Measurements from ENCODE around the gene ZNF281.
"Not testable (repeated sequence)": the region's sequence is repeated elsewhere in the genome, so short reads cannot be mapped to it uniquely, and the experiment has no call there.

ZNF281 gene

GRCh38 chr1:200362421-200362820 lies 47.4 kb downstream of the ZNF281 start:
- TF ChIP-seq CTCF (IDR thresholded peaks at IDR 0.05; ENCODE audit: low read depth, low read length, missing control alignments) = no peak
- DNase-seq = no peak
- Histone ChIP-seq H3K36me3 (replicated peaks) (no peaks in the 10 kb centered on the region), H3K27ac (no peak overlapping the region), H3K27me3 (replicated peaks) (no peaks in the 10 kb centered on the region), H3K4me3 (ENCODE audit: low read depth, low read length) (no peak overlapping the region)
- in situ Hi-C loops (cut with HindIII; ENCODE audit: low pct_ligation_motif_present, low sequenced_read_pairs) = no loop called here

- no peak overlapping the region for H3K4me3 ChIP-seq (ENCODE audit: low read depth, low read length)
- no peaks in the 10 kb centered on the region for H3K27me3 ChIP-seq (replicated peaks)
- TF ChIP-seq CTCF (IDR thresholded peaks at IDR 0.05; ENCODE audit: low read depth, low read length, missing control alignments) = no peak
- in situ Hi-C loops (cut with HindIII; ENCODE audit: low pct_ligation_motif_present, low sequenced_read_pairs) = no loop called here
- peak; percentile 61 for DNase-seq
- H3K27ac ChIP-seq = no peak overlapping the region
- H3K36me3 ChIP-seq (replicated peaks) = no peaks in the 10 kb centered on the region
These were observed 50.1 kb downstream of the ZNF281 start for GRCh38 chr1:200359610-200360163.

- H3K36me3 ChIP-seq (replicated peaks); H3K27ac ChIP-seq; H3K4me3 ChIP-seq (ENCODE audit: low read depth, low read length); DNase-seq; in situ Hi-C loops (cut with HindIII; ENCODE audit: low pct_ligation_motif_present, low sequenced_read_pairs); H3K27me3 ChIP-seq (replicated peaks): not testable (repeated sequence)
These were observed 51.9 kb downstream of the ZNF281 start for GRCh38 chr1:200357925-200358324.

- no peak overlapping the region for H3K4me3 ChIP-seq (ENCODE audit: low read depth, low read length)
- no peaks in the 10 kb centered on the region for H3K27me3 ChIP-seq (replicated peaks)
- in situ Hi-C loops (cut with HindIII; ENCODE audit: low pct_ligation_motif_present, low sequenced_read_pairs) = no loop called here
- H3K27ac ChIP-seq = no peak overlapping the region
- H3K36me3 ChIP-seq (replicated peaks) = no peaks in the 10 kb centered on the region
- no peak for DNase-seq
- TF ChIP-seq CTCF (IDR thresholded peaks at IDR 0.05; ENCODE audit: low read depth, low read length, missing control alignments) = no peak
These were observed 54.0 kb downstream of the ZNF281 start for GRCh38 chr1:200355801-200356200.

Measured in brain microvascular endothelial cell (primary cell).